ENCODE results near the gene FCER2.

DNA sequence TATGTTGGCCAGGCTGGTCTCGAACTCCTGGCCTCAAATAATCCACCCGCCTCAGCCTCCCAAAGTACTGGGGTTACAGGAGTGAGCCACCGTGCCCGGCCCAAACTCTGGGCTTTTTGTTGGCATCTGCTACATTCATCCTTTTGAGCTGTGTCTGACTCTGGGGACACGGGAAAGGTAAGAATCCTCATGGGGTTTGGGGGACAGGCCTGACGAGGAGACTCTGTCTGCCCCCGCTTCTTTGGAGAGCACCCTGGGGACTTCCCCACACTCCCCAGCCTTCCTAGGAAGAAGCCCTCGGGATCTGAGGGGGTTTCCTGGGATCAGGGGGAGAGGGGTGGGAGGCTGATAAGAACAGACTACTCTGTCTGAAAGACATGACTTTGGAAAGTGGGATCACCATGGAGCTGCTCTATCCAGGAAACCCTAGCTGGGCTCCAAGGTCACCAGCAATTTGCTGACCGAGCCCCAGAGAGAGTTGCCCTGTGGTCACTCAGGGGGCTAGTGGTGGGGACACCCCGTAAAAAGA is 8.1 kb upstream of the FCER2 start:
- TF ChIP-seq, protein P1, sequence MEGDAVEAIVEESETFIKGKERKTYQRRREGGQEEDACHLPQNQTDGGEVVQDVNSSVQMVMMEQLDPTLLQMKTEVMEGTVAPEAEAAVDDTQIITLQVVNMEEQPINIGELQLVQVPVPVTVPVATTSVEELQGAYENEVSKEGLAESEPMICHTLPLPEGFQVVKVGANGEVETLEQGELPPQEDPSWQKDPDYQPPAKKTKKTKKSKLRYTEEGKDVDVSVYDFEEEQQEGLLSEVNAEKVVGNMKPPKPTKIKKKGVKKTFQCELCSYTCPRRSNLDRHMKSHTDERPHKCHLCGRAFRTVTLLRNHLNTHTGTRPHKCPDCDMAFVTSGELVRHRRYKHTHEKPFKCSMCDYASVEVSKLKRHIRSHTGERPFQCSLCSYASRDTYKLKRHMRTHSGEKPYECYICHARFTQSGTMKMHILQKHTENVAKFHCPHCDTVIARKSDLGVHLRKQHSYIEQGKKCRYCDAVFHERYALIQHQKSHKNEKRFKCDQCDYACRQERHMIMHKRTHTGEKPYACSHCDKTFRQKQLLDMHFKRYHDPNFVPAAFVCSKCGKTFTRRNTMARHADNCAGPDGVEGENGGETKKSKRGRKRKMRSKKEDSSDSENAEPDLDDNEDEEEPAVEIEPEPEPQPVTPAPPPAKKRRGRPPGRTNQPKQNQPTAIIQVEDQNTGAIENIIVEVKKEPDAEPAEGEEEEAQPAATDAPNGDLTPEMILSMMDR (IDR thresholded peaks at IDR 0.05), result no peak
- no peak for TF ChIP-seq ZFX (IDR thresholded peaks at IDR 0.05; ENCODE audit: borderline replicate concordance)

Measured in 22Rv1 (cell line).